Trophoblast cell (in vitro differentiated cells and primary cell): ENCODE measurements around the gene METRNL.

Experiments used
- DNase-seq, 2 donors: peaks; one replicate each; pipeline ENCODE4 v3.0.0-alpha.2; 2016
- H2AFZ ChIP-seq: 2 replicates; pipeline ENCODE4 v1.6.1; 2013; ENCODE audit warnings: low read length, moderate library complexity, mild to moderate bottlenecking; ENCODE audit not compliant: insufficient read depth, poor library complexity
- H2AK5ac ChIP-seq: 2 replicates; pipeline ENCODE4 v1.6.1; 2013; ENCODE audit warnings: mild to moderate bottlenecking, low read length
- H2BK120ac ChIP-seq: 2 replicates; pipeline ENCODE4 v1.6.1; 2013; ENCODE audit warnings: low read length, mild to moderate bottlenecking, moderate library complexity; ENCODE audit not compliant: insufficient read depth, poor library complexity
- H2BK12ac ChIP-seq: 2 replicates; pipeline ENCODE4 v1.6.1; 2013; ENCODE audit warnings: mild to moderate bottlenecking, low read length, moderate library complexity
- H2BK5ac ChIP-seq: 2 replicates; pipeline ENCODE4 v1.6.1; 2013; ENCODE audit warnings: low read length, low read depth, moderate library complexity, mild to moderate bottlenecking; ENCODE audit not compliant: poor library complexity
- H3K14ac ChIP-seq: 2 replicates; pipeline ENCODE4 v1.6.1; 2013; ENCODE audit warnings: mild to moderate bottlenecking, low read length
- H3K18ac ChIP-seq: 2 replicates; pipeline ENCODE4 v1.6.1; 2013; ENCODE audit warnings: mild to moderate bottlenecking, low read length
- H3K23ac ChIP-seq: 2 replicates; pipeline ENCODE4 v1.6.1; 2013; ENCODE audit warnings: low read length
- H3K27ac ChIP-seq: 2 replicates; pipeline ENCODE4 v1.5.1; 2013; ENCODE audit warnings: low read depth, mild to moderate bottlenecking, inconsistent platforms, low read length, moderate library complexity
- H3K27me3 ChIP-seq: 2 replicates; pipeline ENCODE4 v1.6.1; 2013; ENCODE audit warnings: inconsistent platforms, mild to moderate bottlenecking, low read length, moderate library complexity; ENCODE audit not compliant: insufficient read depth
- H3K36me3 ChIP-seq, 2 experiments: 1 replicate in 1 of 2; 2 replicates in 1 of 2; pipeline ENCODE4 v1.6.1; 2013; ENCODE audit warnings: low read length in 2 of 2, mild to moderate bottlenecking in 2 of 2, moderate library complexity in 1 of 2; ENCODE audit not compliant: insufficient read depth in 2 of 2, control insufficient read depth in 1 of 2
- H3K4ac ChIP-seq: 2 replicates; pipeline ENCODE4 v1.6.1; 2013; ENCODE audit warnings: low read depth, mild to moderate bottlenecking, low read length, moderate library complexity
- H3K4me1 ChIP-seq, 2 experiments: 1 replicate in 1 of 2; 2 replicates in 1 of 2; pipeline ENCODE4 v1.6.1; 2013; ENCODE audit warnings: low read length in 2 of 2, mild to moderate bottlenecking in 2 of 2, moderate library complexity in 1 of 2; ENCODE audit not compliant: insufficient read depth in 2 of 2, control insufficient read depth in 1 of 2
- H3K4me2 ChIP-seq: 2 replicates; pipeline ENCODE4 v1.6.1; 2013; ENCODE audit warnings: inconsistent platforms, mild to moderate bottlenecking, low read length, moderate library complexity
- H3K4me3 ChIP-seq: 2 replicates; pipeline ENCODE4 v1.5.1; 2013; ENCODE audit warnings: mild to moderate bottlenecking, low read depth, low read length, inconsistent platforms
- H3K79me1 ChIP-seq: one replicate; pipeline ENCODE4 v1.6.1; 2013; ENCODE audit warnings: low read length
- H3K79me2 ChIP-seq: 2 replicates; pipeline ENCODE4 v1.6.1; 2013; ENCODE audit warnings: low read length, mild to moderate bottlenecking; ENCODE audit not compliant: control insufficient read depth, insufficient read depth, poor library complexity
- H3K9ac ChIP-seq: 2 replicates; pipeline ENCODE4 v1.6.1; 2013; ENCODE audit warnings: mild to moderate bottlenecking, low read length
- H3K9me3 ChIP-seq: 2 replicates; pipeline ENCODE4 v1.6.1; 2013; ENCODE audit warnings: low read depth, mild to moderate bottlenecking, control low read depth, inconsistent platforms, low read length; ENCODE audit not compliant: insufficient read depth
- H4K12ac ChIP-seq: 2 replicates; pipeline ENCODE4 v1.6.1; 2013; ENCODE audit warnings: low read depth, mild to moderate bottlenecking, low read length, moderate library complexity
- H4K8ac ChIP-seq: 2 replicates; pipeline ENCODE4 v1.6.1; 2013; ENCODE audit warnings: low read depth, mild to moderate bottlenecking, low read length, moderate library complexity
- H4K91ac ChIP-seq: one replicate; pipeline ENCODE4 v1.6.1; 2013; ENCODE audit warnings: low read depth, mild to moderate bottlenecking, low read length, moderate library complexity
- WGBS: extraction: QIAGEN DNeasy Blood & Tissue Kit; methylation state at CpG from one replicate; pipeline ENCODE4 v1.1.7; 2013; ENCODE audit warnings: missing lambda C conversion rate; ENCODE audit not compliant: insufficient read length, insufficient coverage; ENCODE audit errors: extremely low coverage; 5-methylcytosine and 5-hydroxymethylcytosine counted together

METRNL gene

GRCh38 chr17:83100853-83101391 is 21.5 kb downstream of the METRNL start:
- Histone ChIP-seq H3K23ac (no peak overlapping the region), H3K4me3 (no peak overlapping the region), H3K27me3 (no peaks in the 10 kb centered on the region), H3K36me3 (peaks cover 5 to 9% of the 10 kb centered on the region in 2 experiments), H3K9ac (no peak overlapping the region), H4K91ac (no peak overlapping the region), H3K18ac (no peak overlapping the region), H3K79me1 (peaks cover 2% of the 10 kb centered on the region), H4K12ac (no peak overlapping the region), H2BK12ac (no peak overlapping the region), H3K4ac (no peak overlapping the region), H3K27ac (no peak overlapping the region), H3K79me2 (no peaks in the 10 kb centered on the region), H3K4me1 (peaks cover 27 to 32% of the 10 kb centered on the region in 2 experiments), H4K8ac (no peak overlapping the region), H3K9me3 (peaks cover 7% of the 10 kb centered on the region), H3K14ac (no peak overlapping the region), H2AFZ (no peak overlapping the region), H2BK120ac (no peak overlapping the region), H3K4me2 (no peak overlapping the region), H2AK5ac (peak overlapping the region; percentile 57), H2BK5ac (no peak overlapping the region)
- WGBS: no CpG with 5 or more reads among the region's 22 CpGs
- DNase-seq: no peak

GRCh38 chr17:83101805-83102480 is 22.5 kb downstream of the METRNL start:
- H3K27me3 ChIP-seq: no peaks in the 10 kb centered on the region
- peak overlapping the region; percentile 1 for H2BK120ac ChIP-seq

DNA sequence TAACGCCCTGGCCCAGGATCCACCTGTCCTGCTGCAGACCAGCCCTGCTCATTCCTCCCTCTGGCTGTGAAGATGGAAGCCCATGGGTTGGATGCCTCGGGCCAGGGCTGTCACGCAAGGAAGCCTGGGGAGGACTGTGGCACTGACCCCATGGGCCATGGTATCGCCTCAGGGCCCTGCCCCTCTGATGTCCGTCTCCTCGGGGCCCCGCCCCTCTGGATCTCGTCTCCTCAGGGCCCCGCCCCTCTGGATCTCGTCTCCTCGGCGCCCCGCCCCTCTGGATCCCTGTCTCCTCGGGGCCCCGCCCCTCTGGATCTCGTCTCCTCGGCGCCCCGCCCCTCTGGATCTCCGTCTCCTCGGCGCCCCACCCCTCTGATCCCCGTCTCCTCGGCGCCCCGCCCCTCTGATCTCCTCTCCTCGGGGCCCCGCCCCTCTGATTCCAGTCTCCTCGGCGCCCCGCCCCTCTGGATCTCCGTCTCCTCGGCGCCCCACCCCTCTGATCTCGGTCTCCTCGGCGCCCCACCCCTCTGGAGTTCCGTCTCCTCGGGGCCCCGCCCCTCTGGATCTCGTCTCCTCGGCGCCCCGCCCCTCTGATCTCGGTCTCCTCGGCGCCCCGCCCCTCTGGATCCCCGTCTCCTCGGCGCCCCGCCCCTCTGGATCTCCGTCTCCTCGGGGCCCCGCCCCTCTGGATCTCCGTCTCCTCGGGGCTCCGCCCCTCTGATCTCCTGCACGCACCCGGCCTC is 24.0 kb downstream of the METRNL start:
- H3K4me3 ChIP-seq: no peak overlapping the region
- H3K9me3 ChIP-seq: peaks cover 7% of the 10 kb centered on the region
- H2BK120ac ChIP-seq: no peak overlapping the region
- no peak overlapping the region for H2BK12ac ChIP-seq
- no peaks in the 10 kb centered on the region for H3K36me3 ChIP-seq
- peaks cover 2% of the 10 kb centered on the region for H3K79me1 ChIP-seq
- no peak overlapping the region for H3K23ac ChIP-seq
- no peaks in the 10 kb centered on the region for H3K27me3 ChIP-seq
- H4K8ac ChIP-seq: no peak overlapping the region
- H2AK5ac ChIP-seq: no peak overlapping the region
- H2AFZ ChIP-seq: no peak overlapping the region
- H3K27ac ChIP-seq: no peak overlapping the region
- H4K12ac ChIP-seq: no peak overlapping the region
- no peak overlapping the region for H3K14ac ChIP-seq
- no peak overlapping the region for H2BK5ac ChIP-seq
- DNase-seq: peak; percentile 36 to 44
- H3K4me1 ChIP-seq: peaks cover 19% of the 10 kb centered on the region in 2 experiments
- H4K91ac ChIP-seq: no peak overlapping the region
- no peak overlapping the region for H3K4me2 ChIP-seq
- WGBS: no CpG with 5 or more reads among the region's 60 CpGs
- H3K18ac ChIP-seq: no peak overlapping the region
- H3K79me2 ChIP-seq: no peaks in the 10 kb centered on the region
- H3K9ac ChIP-seq: no peak overlapping the region
- H3K4ac ChIP-seq: no peak overlapping the region

More at GRCh38 chr17:83101805-83102480, 22.5 kb downstream of the METRNL start:
- peak overlapping the region; percentile 22 for H3K14ac ChIP-seq
- no peak overlapping the region for H3K4ac ChIP-seq
- no peak overlapping the region for H2BK5ac ChIP-seq
- peaks cover 2% of the 10 kb centered on the region for H3K9me3 ChIP-seq
- no peak for DNase-seq
- H2BK12ac ChIP-seq: no peak overlapping the region
- no peaks in the 10 kb centered on the region for H3K36me3 ChIP-seq
- no CpG with 5 or more reads among the region's 22 CpGs for WGBS
- no peak overlapping the region for H3K4me2 ChIP-seq
- H3K18ac ChIP-seq: no peak overlapping the region
- H3K79me2 ChIP-seq: no peaks in the 10 kb centered on the region
- H3K79me1 ChIP-seq: peaks cover 2% of the 10 kb centered on the region
- no peak overlapping the region for H3K9ac ChIP-seq
- no peak overlapping the region for H3K23ac ChIP-seq
- peaks cover 23 to 26% of the 10 kb centered on the region in 2 experiments for H3K4me1 ChIP-seq
- peak overlapping the region; percentile 27 for H4K91ac ChIP-seq
- no peak overlapping the region for H4K12ac ChIP-seq
- H3K4me3 ChIP-seq: peak overlapping the region; percentile 24
- peak overlapping the region; percentile 30 for H2AK5ac ChIP-seq
- H4K8ac ChIP-seq: peak overlapping the region; percentile 49
- no peak overlapping the region for H3K27ac ChIP-seq
- no peak overlapping the region for H2AFZ ChIP-seq

DNA sequence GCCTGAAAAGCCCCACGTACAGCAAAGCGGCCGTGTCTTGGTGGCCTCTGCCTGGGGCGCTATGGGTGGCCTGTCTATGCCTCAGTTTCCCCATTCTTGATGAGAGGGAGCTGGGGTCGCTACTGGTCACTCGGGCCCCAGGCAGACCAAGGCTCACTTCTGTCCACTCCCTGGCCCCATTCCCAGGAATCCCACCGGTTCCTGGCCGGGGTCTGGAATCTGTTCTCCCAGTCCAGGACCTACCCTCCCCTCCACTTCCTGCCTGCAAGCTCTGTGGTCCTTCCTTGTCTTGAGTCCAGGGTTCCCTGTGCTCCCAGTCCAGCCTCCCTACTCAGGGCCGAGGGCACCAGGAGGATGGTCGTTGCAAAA is 24.5 kb downstream of the METRNL start:
- Histone ChIP-seq H2AK5ac (no peak overlapping the region), H3K18ac (no peak overlapping the region), H4K91ac (no peak overlapping the region), H3K4me1 (peaks cover 14 to 17% of the 10 kb centered on the region in 2 experiments), H3K27me3 (no peaks in the 10 kb centered on the region), H3K36me3 (no peaks in the 10 kb centered on the region), H3K23ac (no peak overlapping the region), H2BK12ac (no peak overlapping the region), H3K79me2 (no peaks in the 10 kb centered on the region), H3K14ac (no peak overlapping the region), H3K4ac (no peak overlapping the region), H2BK5ac (no peak overlapping the region), H3K79me1 (peaks cover 2% of the 10 kb centered on the region), H3K4me3 (no peak overlapping the region), H3K27ac (no peak overlapping the region), H4K8ac (no peak overlapping the region), H4K12ac (no peak overlapping the region), H2BK120ac (no peak overlapping the region), H3K9me3 (peaks cover 13% of the 10 kb centered on the region), H3K4me2 (no peak overlapping the region), H2AFZ (no peak overlapping the region), H3K9ac (no peak overlapping the region)
- no peak for DNase-seq
- WGBS: no CpG with 5 or more reads among the region's 10 CpGs
